Measurements from ENCODE around the gene VTA1.

- TF ChIP-seq EZH2 (IDR thresholded peaks at IDR 0.05; ENCODE audit: insufficient read depth, poor library complexity, severe bottlenecking) = no peak
- no peak for TF ChIP-seq EZH2phosphoT487 (IDR thresholded peaks at IDR 0.05; ENCODE audit: insufficient read depth, low read depth)
Measured at GRCh38 chr6:142235791-142236190, 88.7 kb downstream of the VTA1 start.
